ENCODE results near the gene TRMT61B.
A peak's percentile ranks its signal among the peaks of the same experiment; 100 is the strongest.

Gene TRMT61B

GRCh38 chr2:28898048-28898447, 27.9 kb upstream of the TRMT61B start:
- H2BK5ac ChIP-seq (ENCODE audit: low read length) = no peak overlapping the region
- H2BK120ac ChIP-seq (ENCODE audit: low read depth, low read length) = no peak overlapping the region
- H3K4me2 ChIP-seq (ENCODE audit: insufficient read depth, low read length, poor library complexity, severe bottlenecking) = no peak overlapping the region
- H3K4me1 ChIP-seq (ENCODE audit: control insufficient read depth in 2 of 2, insufficient read depth in 1 of 2, low read depth in 1 of 2, low read length in 2 of 2) = peaks cover 0 to 10% of the 10 kb centered on the region in 2 donors
- H3K36me3 ChIP-seq (replicated peaks in 1 of 2; ENCODE audit: control insufficient read depth in 2 of 2, insufficient read depth in 2 of 2, low read length in 2 of 2) = peaks cover 5 to 42% of the 10 kb centered on the region in 2 donors
- no peak overlapping the region for H3K4ac ChIP-seq (ENCODE audit: low read length)
- H4K8ac ChIP-seq (ENCODE audit: low read depth, low read length) = no peak overlapping the region
- no peak overlapping the region for H3K18ac ChIP-seq (ENCODE audit: low read length)
- H3K27me3 ChIP-seq (ENCODE audit: control insufficient read depth in 3 of 3, insufficient read depth in 3 of 3, low read depth in 1 of 3, low read length in 3 of 3) = no peaks in the 10 kb centered on the region
- no peak overlapping the region for H3K23ac ChIP-seq (ENCODE audit: low read depth, low read length, poor library complexity)
- DNase-seq (ENCODE audit: low spot score) = no peak
- no peak overlapping the region for H2BK12ac ChIP-seq (ENCODE audit: low read length)
- H3K27ac ChIP-seq (replicated peaks; ENCODE audit: low read length) = no peak overlapping the region
- peaks cover 0 to 2% of the 10 kb centered on the region in 2 donors for H3K9me3 ChIP-seq (replicated peaks in 1 of 2; ENCODE audit: control insufficient read depth in 2 of 2, insufficient read depth in 1 of 2, low read depth in 1 of 2, low read length in 2 of 2)
- H3K9ac ChIP-seq (ENCODE audit: low read depth, low read length, poor library complexity) = no peak overlapping the region
- no peak overlapping the region for H2BK15ac ChIP-seq (ENCODE audit: low read length)
- no peak overlapping the region for H3K4me3 ChIP-seq (ENCODE audit: low read length in 2 of 2)
- H2AK5ac ChIP-seq (ENCODE audit: low read depth, low read length) = no peak overlapping the region
- no CpG with 5 or more reads among the region's 1 CpG for WGBS, 2 donors (ENCODE audit: extremely low coverage in 2 of 2, insufficient read length in 2 of 2, insufficient replicate concordance in 1 of 2)
- H2AFZ ChIP-seq (ENCODE audit: low read length) = no peak overlapping the region
- no peak overlapping the region for H4K91ac ChIP-seq (ENCODE audit: low read depth, low read length, poor library complexity)
- H3K79me1 ChIP-seq (ENCODE audit: low read depth, low read length) = peaks cover 2% of the 10 kb centered on the region
- H3K14ac ChIP-seq (ENCODE audit: low read length) = no peak overlapping the region

GRCh38 chr2:28896906-28897305, 26.8 kb upstream of the TRMT61B start:
- no peak for DNase-seq (ENCODE audit: low spot score)

GRCh38 chr2:28895189-28895893, 25.2 kb upstream of the TRMT61B start:
- peaks cover 0 to 5% of the 10 kb centered on the region in 2 donors for H3K4me1 ChIP-seq (ENCODE audit: control insufficient read depth in 2 of 2, insufficient read depth in 1 of 2, low read depth in 1 of 2, low read length in 2 of 2)
- no peak overlapping the region for H3K14ac ChIP-seq (ENCODE audit: low read length)
- DNase-seq (ENCODE audit: low spot score) = no peak
- peak overlapping the region; percentile 82 for H2BK5ac ChIP-seq (ENCODE audit: low read length)
- H4K8ac ChIP-seq (ENCODE audit: low read depth, low read length) = peak overlapping the region; percentile 92
- peak overlapping the region; percentile 72 for H4K91ac ChIP-seq (ENCODE audit: low read depth, low read length, poor library complexity)
- H3K23ac ChIP-seq (ENCODE audit: low read depth, low read length, poor library complexity) = peak overlapping the region; percentile 98
- peak overlapping the region; percentile 81 for H2BK120ac ChIP-seq (ENCODE audit: low read depth, low read length)
- H3K27me3 ChIP-seq (ENCODE audit: control insufficient read depth in 3 of 3, insufficient read depth in 3 of 3, low read depth in 1 of 3, low read length in 3 of 3) = no peaks in the 10 kb centered on the region
- peak overlapping the region; percentile 99 for H3K9ac ChIP-seq (ENCODE audit: low read depth, low read length, poor library complexity)
- H2AFZ ChIP-seq (ENCODE audit: low read length) = peak overlapping the region; percentile 86
- H3K9me3 ChIP-seq (replicated peaks in 1 of 2; ENCODE audit: control insufficient read depth in 2 of 2, insufficient read depth in 1 of 2, low read depth in 1 of 2, low read length in 2 of 2) = peaks cover 0 to 2% of the 10 kb centered on the region in 2 donors
- no CpG with 5 or more reads among the region's 19 CpGs for WGBS, 2 donors (ENCODE audit: extremely low coverage in 2 of 2, insufficient read length in 2 of 2, insufficient replicate concordance in 1 of 2)
- peak overlapping the region; percentile 98 to 100 for H3K4me3 ChIP-seq (ENCODE audit: low read length in 2 of 2)
- peak overlapping the region; percentile 79 for H3K4me2 ChIP-seq (ENCODE audit: insufficient read depth, low read length, poor library complexity, severe bottlenecking)
- H2BK15ac ChIP-seq (ENCODE audit: low read length) = no peak overlapping the region
- H3K27ac ChIP-seq (replicated peaks; ENCODE audit: low read length) = no peak overlapping the region
- no peak overlapping the region for H2BK12ac ChIP-seq (ENCODE audit: low read length)
- H3K4ac ChIP-seq (ENCODE audit: low read length) = no peak overlapping the region
- H2AK5ac ChIP-seq (ENCODE audit: low read depth, low read length) = no peak overlapping the region
- peak overlapping the region; percentile 95 for H3K18ac ChIP-seq (ENCODE audit: low read length)
- H3K36me3 ChIP-seq (replicated peaks in 1 of 2; ENCODE audit: control insufficient read depth in 2 of 2, insufficient read depth in 2 of 2, low read length in 2 of 2) = peaks cover 0 to 19% of the 10 kb centered on the region in 2 donors
- H3K79me1 ChIP-seq (ENCODE audit: low read depth, low read length) = peaks cover 2% of the 10 kb centered on the region

More at GRCh38 chr2:28896906-28897305, 26.8 kb upstream of the TRMT61B start:
- Histone ChIP-seq H2BK12ac (ENCODE audit: low read length) (no peak overlapping the region), H4K8ac (ENCODE audit: low read depth, low read length) (no peak overlapping the region), H2BK5ac (ENCODE audit: low read length) (no peak overlapping the region), H3K4me1 (ENCODE audit: control insufficient read depth in 2 of 2, insufficient read depth in 1 of 2, low read depth in 1 of 2, low read length in 2 of 2) (peaks cover 0 to 10% of the 10 kb centered on the region in 2 donors), H3K27ac (replicated peaks; ENCODE audit: low read length) (no peak overlapping the region), H3K4me3 (ENCODE audit: low read length in 2 of 2) (no peak overlapping the region), H3K14ac (ENCODE audit: low read length) (no peak overlapping the region), H3K18ac (ENCODE audit: low read length) (no peak overlapping the region), H3K36me3 (replicated peaks in 1 of 2; ENCODE audit: control insufficient read depth in 2 of 2, insufficient read depth in 2 of 2, low read length in 2 of 2) (peaks cover 0 to 30% of the 10 kb centered on the region in 2 donors), H2AFZ (ENCODE audit: low read length) (no peak overlapping the region), H3K9ac (ENCODE audit: low read depth, low read length, poor library complexity) (no peak overlapping the region), H3K4me2 (ENCODE audit: insufficient read depth, low read length, poor library complexity, severe bottlenecking) (no peak overlapping the region), H2BK120ac (ENCODE audit: low read depth, low read length) (no peak overlapping the region), H2AK5ac (ENCODE audit: low read depth, low read length) (no peak overlapping the region), H3K79me1 (ENCODE audit: low read depth, low read length) (peaks cover 2% of the 10 kb centered on the region), H2BK15ac (ENCODE audit: low read length) (no peak overlapping the region), H4K91ac (ENCODE audit: low read depth, low read length, poor library complexity) (no peak overlapping the region), H3K27me3 (ENCODE audit: control insufficient read depth in 3 of 3, insufficient read depth in 3 of 3, low read depth in 1 of 3, low read length in 3 of 3) (no peaks in the 10 kb centered on the region), H3K4ac (ENCODE audit: low read length) (no peak overlapping the region), H3K23ac (ENCODE audit: low read depth, low read length, poor library complexity) (no peak overlapping the region), H3K9me3 (replicated peaks in 1 of 2; ENCODE audit: control insufficient read depth in 2 of 2, insufficient read depth in 1 of 2, low read depth in 1 of 2, low read length in 2 of 2) (peaks cover 0 to 2% of the 10 kb centered on the region in 2 donors)
- no CpG with 5 or more reads among the region's 2 CpGs for WGBS, 2 donors (ENCODE audit: extremely low coverage in 2 of 2, insufficient read length in 2 of 2, insufficient replicate concordance in 1 of 2)

- peak; percentile 94 for DNase-seq (ENCODE audit: low spot score)
- Histone ChIP-seq H3K4me1 (ENCODE audit: control insufficient read depth in 2 of 2, insufficient read depth in 1 of 2, low read depth in 1 of 2, low read length in 2 of 2) (peaks cover 0 to 5% of the 10 kb centered on the region in 2 donors), H2AK5ac (ENCODE audit: low read depth, low read length) (no peak within 1 kb of the TSS), H3K18ac (ENCODE audit: low read length) (peak within 1 kb of the TSS; percentile 95), H3K9ac (ENCODE audit: low read depth, low read length, poor library complexity) (peak within 1 kb of the TSS; percentile 99), H3K27ac (replicated peaks; ENCODE audit: low read length) (peak within 1 kb of the TSS; percentile 49), H2AFZ (ENCODE audit: low read length) (peak within 1 kb of the TSS; percentile 86), H3K4ac (ENCODE audit: low read length) (peak within 1 kb of the TSS; percentile 93), H3K9me3 (replicated peaks in 1 of 2; ENCODE audit: control insufficient read depth in 2 of 2, insufficient read depth in 1 of 2, low read depth in 1 of 2, low read length in 2 of 2) (peaks cover 0 to 2% of the 10 kb centered on the region in 2 donors), H3K4me3 (ENCODE audit: low read length in 2 of 2) (peak within 1 kb of the TSS; percentile 98 to 100), H4K91ac (ENCODE audit: low read depth, low read length, poor library complexity) (peak within 1 kb of the TSS; percentile 72), H3K4me2 (ENCODE audit: insufficient read depth, low read length, poor library complexity, severe bottlenecking) (peak within 1 kb of the TSS; percentile 79), H3K79me1 (ENCODE audit: low read depth, low read length) (peaks cover 2% of the 10 kb centered on the region), H3K36me3 (replicated peaks in 1 of 2; ENCODE audit: control insufficient read depth in 2 of 2, insufficient read depth in 2 of 2, low read length in 2 of 2) (peaks cover 0 to 19% of the 10 kb centered on the region in 2 donors), H4K8ac (ENCODE audit: low read depth, low read length) (peak within 1 kb of the TSS; percentile 92), H3K23ac (ENCODE audit: low read depth, low read length, poor library complexity) (peak within 1 kb of the TSS; percentile 98), H2BK120ac (ENCODE audit: low read depth, low read length) (peak within 1 kb of the TSS; percentile 81), H2BK15ac (ENCODE audit: low read length) (no peak within 1 kb of the TSS), H3K27me3 (ENCODE audit: control insufficient read depth in 3 of 3, insufficient read depth in 3 of 3, low read depth in 1 of 3, low read length in 3 of 3) (no peaks in the 10 kb centered on the region), H2BK5ac (ENCODE audit: low read length) (peak within 1 kb of the TSS; percentile 82), H3K14ac (ENCODE audit: low read length) (peak within 1 kb of the TSS; percentile 94), H2BK12ac (ENCODE audit: low read length) (no peak within 1 kb of the TSS)
- no CpG with 5 or more reads among the region's 79 CpGs for WGBS, 2 donors (ENCODE audit: extremely low coverage in 2 of 2, insufficient read length in 2 of 2, insufficient replicate concordance in 1 of 2)
Observed at GRCh38 chr2:28894470-28895188, 24.5 kb upstream of the TRMT61B start, which contains the start of gene WDR43. Gene WDR43 (plus strand): TSS chr2:28894667. CDS start chr2:28894699, 32 bp downstream.

Measured in neuronal stem cell (in vitro differentiated cells).